Stimulated activated naive CD4-positive, alpha-beta T cell (primary cell): Measurements from ENCODE around the gene TIMP3.

Experiments
- DNase-seq, 6 experiments: peaks; one replicate each; lab custom pipeline; 2025; lab: John Stamatoyannopoulos, UW

Gene TIMP3

GRCh38 chr22:32808038-32808445 is 6.5 kb downstream of the TIMP3 start:
- DNase-seq = no peak

- no peak for DNase-seq
Observed at GRCh38 chr22:32809786-32810554, 8.5 kb downstream of the TIMP3 start.

GRCh38 chr22:32810555-32811133 is 9.1 kb downstream of the TIMP3 start:
- no peak for DNase-seq

DNA sequence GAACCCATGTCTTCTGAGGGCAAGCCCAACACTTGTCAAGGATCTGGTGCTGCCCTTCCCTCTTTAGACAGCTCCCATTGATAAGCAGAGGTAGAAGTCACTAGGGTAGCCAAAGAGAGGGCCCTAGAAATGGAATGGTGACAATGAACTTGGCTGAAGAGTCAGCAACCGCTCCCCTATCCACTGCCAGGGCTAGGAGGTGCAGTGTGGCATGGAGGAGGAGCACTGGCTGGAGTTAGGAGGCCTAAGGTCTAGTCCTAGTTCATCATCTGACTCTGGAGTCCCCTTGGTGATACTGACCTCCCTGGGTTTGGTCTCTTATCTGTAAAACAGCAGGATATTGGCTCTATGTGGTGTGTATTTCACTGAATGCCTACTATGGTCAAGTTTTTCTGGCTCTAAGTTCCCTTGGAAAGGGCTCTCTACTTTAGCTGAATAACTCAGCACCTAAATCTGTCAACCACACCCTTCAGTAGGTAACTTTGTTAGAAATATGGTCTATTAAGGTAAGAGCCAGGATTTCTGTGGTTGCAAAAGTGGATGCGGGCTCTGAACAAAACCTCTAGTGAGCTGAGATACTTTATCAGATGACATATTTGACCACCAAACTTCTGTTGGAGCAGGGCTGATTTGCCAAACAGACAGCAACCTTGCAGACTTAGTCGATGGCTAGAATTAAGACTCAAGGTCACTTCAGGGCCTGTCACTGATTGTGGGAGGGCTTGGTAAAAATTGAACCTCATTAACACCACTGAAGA is 10.5 kb downstream of the TIMP3 start:
- DNase-seq = no peak

GRCh38 chr22:32814285-32814860 is 12.9 kb downstream of the TIMP3 start:
- DNase-seq = no peak

DNA sequence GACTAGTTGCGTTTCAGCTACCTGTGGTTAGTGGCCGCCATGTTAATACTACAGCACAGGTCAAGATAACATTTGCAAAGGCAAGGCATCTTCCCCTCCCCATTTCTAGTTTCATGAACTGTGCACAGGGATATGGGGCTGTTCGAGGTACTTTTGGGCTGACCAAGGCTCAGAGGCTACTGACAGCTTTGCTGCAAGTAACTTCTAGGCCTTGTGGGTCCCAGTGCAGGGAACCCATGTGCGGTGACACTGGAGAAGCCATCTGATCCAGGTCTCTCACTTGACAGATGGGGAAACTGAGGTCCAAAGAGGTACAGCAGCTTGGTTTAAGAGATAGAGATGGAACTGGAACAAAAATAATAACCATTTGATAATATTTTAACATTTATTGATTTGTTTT is 13.6 kb downstream of the TIMP3 start:
- no peak for DNase-seq

DNA sequence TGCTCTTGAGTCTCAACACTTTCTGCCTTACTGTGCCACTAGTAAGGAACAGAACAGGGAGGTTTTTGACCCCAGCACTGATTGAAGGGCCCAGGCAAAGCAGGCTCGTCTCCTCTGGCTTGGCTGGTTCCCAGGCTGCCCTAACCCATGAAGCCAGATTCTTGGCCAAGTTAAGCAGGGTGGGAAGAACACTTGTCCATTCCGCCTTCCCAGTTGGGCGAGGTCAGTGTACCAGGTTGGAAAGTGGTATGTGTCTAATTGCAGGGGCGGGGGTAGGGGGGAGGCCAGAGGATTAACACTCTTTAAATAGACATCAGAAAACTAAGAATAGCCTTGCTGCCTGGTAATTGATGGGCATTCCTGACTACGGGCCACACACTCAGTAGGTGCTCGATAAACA is 14.4 kb downstream of the TIMP3 start:
- DNase-seq = no peak

GRCh38 chr22:32817137-32817730 is 15.7 kb downstream of the TIMP3 start:
- no peak for DNase-seq

GRCh38 chr22:32818446-32819115 is 17.1 kb downstream of the TIMP3 start:
- DNase-seq = no peak

DNA sequence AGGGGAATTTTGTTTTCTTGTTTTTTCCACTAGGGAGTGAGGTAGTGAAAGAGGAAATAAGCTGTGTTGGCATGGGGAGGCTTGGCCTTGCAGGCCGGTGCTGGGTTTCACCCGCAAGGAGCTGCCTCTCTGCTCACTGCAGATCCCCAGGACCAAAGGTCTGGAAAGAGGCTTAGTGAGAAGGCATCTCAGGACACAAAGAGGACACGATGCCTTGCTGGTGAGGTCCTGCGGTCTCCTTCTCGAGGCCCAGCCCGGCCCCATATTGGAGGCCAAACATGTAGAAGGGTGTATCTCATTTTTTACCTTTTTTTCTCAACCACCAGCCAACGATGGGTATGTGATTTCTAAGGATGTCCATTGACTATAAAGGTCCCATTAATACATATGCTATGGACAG is 17.6 kb downstream of the TIMP3 start:
- no peak for DNase-seq

GRCh38 chr22:32820131-32821119 is 18.9 kb downstream of the TIMP3 start:
- no peak for DNase-seq

- no peak for DNase-seq
Observed at GRCh38 chr22:32822179-32822877, 20.8 kb downstream of the TIMP3 start.

DNA sequence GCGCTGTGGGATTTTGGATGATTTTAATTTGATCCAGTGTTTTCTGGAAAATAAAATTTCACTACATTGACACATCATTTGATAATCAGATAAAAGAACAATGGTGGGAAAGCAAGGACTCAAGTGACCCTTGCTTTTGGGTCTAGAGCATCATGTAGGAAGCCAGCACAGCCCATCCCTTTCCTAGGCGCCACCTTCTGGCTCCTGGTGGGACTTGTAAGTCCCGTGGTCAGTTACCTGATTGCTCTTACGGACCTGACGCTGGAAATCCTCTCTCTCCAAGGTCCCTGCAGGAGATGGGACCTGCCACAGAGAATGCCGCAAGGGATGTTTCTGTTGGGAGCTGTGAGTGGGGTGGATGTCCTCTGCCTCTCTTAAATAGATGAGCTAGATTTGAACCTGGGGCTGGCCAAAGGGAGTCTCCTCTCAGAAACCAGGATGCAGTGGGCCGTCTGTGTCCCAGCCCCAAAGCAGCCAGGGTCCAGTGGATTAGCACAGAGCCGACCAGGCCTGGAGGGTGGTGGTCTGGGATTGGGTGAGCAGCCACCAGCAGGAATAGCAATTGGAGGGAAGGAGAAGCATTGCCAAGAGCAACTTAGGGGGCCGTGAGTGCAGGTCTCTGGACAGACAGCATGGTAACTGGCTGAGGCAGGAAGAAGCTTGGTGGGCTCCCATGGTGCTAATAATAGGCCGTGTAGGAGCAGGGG is 21.7 kb downstream of the TIMP3 start:
- DNase-seq = peak in 1 of 6 experiments; percentile 3

DNA sequence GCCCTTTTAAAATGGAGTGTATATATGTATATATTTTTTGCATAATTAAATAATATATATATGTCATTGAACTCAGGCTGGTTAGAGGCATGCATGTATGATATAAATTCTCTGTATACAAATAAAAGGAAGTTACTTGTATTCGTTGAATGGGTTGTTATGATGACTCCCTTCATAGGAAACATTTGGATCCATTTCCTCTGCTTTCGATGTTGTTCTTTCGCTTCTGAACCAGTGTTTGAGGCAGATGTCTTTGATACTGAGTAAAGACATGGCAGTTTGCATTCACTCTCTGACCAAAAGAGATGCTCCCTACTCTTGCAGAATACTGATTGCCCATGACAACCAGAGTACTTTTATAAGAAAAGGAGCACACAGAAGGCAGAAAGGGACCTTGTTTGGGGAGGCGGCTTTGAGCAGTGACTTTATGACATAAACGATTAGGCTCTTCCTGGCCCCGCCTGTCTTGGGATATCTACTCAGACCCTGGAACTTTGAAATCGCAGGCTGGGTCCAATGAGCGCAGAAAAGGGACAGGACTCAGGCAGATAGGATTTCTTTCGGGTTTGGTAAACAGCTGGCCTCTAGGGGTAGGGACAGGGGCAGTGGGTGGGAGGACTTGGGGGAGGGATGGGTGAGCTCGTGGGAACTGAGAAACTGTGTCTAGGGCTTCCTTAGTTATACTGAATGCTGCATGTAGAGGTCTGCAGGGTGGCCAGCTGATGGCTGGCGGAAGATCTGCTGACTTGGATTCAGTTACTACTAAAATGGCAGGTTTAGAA is 23.2 kb downstream of the TIMP3 start:
- DNase-seq = no peak

DNA sequence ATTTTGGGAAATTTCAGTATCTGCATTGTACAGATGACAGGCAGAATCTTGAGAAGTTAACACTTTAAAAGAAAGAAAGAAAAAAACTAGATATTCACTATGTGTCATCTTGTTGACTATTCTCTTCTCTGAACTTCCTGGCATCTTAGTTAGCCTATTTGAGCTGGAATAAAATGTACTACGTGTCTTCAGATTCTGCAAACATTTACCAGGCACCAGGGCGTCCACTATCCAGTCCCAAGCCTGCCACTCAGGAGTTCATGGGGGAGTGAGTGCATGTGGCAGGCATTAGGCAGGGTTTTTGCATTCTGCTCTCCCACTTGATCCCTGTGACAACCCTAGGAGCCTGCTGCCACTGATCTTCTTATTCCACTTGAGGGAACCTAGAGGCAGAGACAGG is 25.0 kb downstream of the TIMP3 start:
- no peak for DNase-seq

DNA sequence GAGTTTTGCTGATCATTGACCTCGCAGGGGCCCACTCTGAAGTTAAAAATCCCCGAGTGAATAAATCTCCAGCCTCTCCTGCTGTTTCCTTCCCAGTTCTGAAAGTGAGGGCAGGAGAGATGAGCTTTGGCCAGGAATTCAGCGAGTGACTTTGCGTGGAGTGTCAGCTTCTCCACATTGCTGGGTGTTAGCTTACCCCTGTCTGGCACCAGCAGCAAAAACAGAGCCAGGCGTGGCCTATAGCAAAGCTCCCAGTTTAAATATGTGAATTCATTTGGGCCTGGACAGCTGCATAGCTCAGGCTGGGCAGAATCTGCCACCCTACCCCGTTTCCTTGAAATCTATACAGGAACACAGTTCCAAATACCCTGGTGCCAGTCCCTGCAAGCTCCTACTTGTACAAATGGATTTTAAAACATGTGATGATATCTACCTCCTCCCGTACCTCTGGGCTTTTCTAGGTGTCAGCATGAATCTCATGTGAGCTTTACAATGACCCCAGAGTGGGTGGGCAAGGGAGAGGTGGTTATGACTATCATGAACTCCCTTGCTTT is 25.6 kb downstream of the TIMP3 start:
- DNase-seq = no peak

DNA sequence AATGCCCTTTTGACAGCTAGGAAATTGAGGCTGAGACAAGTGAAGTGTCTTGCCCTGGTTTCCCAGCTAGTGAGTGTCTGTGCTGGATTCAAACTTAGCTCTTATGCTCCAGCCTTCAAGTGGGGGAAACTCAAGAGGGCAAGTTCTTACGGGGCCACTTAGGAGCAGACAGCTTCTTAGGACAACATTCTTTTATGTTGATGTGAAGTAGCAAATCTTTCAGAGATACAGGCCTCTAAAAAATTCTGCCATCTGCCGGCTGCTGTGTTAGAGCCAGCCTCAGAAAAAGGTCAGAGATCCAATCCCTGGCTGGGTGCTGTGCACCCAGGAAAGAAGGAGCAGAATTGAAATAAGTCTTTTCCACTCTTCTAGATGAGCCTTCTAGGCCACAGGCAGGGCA is 26.6 kb downstream of the TIMP3 start:
- no peak for DNase-seq

GRCh38 chr22:32828561-32828960 is 27.1 kb downstream of the TIMP3 start:
- no peak for DNase-seq
